Sigmoid colon (tissue), 7 donors: ENCODE data around the gene ACACA. TPM values are rescaled to one million over a fixed set of nuclear protein-coding genes. Genes with fewer than 3 reads are reported as not detected.

Experiments
- DNase-seq: peaks from one replicate; pipeline ENCODE4 v3.0.0-alpha.2; 2019
- H3K27ac ChIP-seq, 4 donors: fragments of 200-600 bp; sonication (generic); one replicate each; pipeline ENCODE4 v1.5.1; 2016 to 2019; ENCODE audit warnings: mild to moderate bottlenecking in 1 of 4
- H3K27me3 ChIP-seq, 3 donors: fragments of 200-600 bp; sonication (generic); one replicate each; pipeline ENCODE4 v1.5.1; 2019; ENCODE audit warnings: mild to moderate bottlenecking in 1 of 3
- H3K36me3 ChIP-seq, 4 donors: fragments of 200-600 bp; sonication (generic); one replicate each; pipeline ENCODE4 v1.5.1; 2016 to 2019
- H3K4me1 ChIP-seq, 4 donors: fragments of 200-600 bp; sonication (generic); one replicate each; pipeline ENCODE4 v1.5.1; 2017 to 2019
- H3K4me3 ChIP-seq, 4 donors: fragments of 200-600 bp; sonication (generic); one replicate each; pipeline ENCODE4 v1.5.1; 2017 to 2019; ENCODE audit warnings: mild to moderate bottlenecking in 2 of 4, moderate library complexity in 1 of 4
- H3K9me3 ChIP-seq, 4 donors: fragments of 200-600 bp in 3 of 4; sonication (generic) in 3 of 4; one replicate each; pipeline versions ENCODE4 v1.5.1 to v1.6.1; 2013 to 2019
- CTCF ChIP-seq, 4 experiments: fragments of 450-650 bp in 3 of 4; fragments of 200-600 bp in 1 of 4; IDR thresholded peaks; one replicate each; pipeline ENCODE4 v1.5.1; 2016 to 2019; ENCODE audit warnings: antibody characterized with exemption in 4 of 4, mild to moderate bottlenecking in 3 of 4, moderate library complexity in 2 of 4
- EP300 ChIP-seq, 4 donors: sonication (generic); formaldehyde crosslinking; IDR thresholded peaks; one replicate each; pipeline ENCODE4 v1.6.1; 2017; ENCODE audit warnings: antibody characterized with exemption in 4 of 4
- POLR2A ChIP-seq, 2 donors: fragments of 450-650 bp; IDR thresholded peaks; one replicate each; pipeline ENCODE4 v1.6.1; 2016; ENCODE audit warnings: antibody characterized with exemption in 2 of 2, mild to moderate bottlenecking in 2 of 2, moderate library complexity in 2 of 2
- POLR2AphosphoS5 ChIP-seq, 4 donors: sonication (generic); formaldehyde crosslinking; IDR thresholded peaks; one replicate each; pipeline ENCODE4 v1.6.1; 2017; ENCODE audit warnings: antibody characterized with exemption in 4 of 4
- WGBS, 2 donors: extraction: QIAGEN DNeasy Blood & Tissue Kit; methylation state at CpG; one replicate each; pipeline ENCODE4 v1.1.7; 2013; 5-methylcytosine and 5-hydroxymethylcytosine counted together
- intact Hi-C: fragments of 100-400 bp; cut with DNase I; formaldehyde crosslinking; loops from one replicate; pipeline ENCODE4 v1.15.1; 2023
- polyA plus RNA-seq, 3 donors: library from polyadenylated mRNA; stranded (reverse); fragments of 200-250 nt; gene quantifications; one replicate each; pipeline ENCODE4 v1.2.3, GENCODE V29; 2013
- total RNA-seq, 4 donors: library from RNA; depleted of rRNA; stranded (reverse); fragments of >200 nt; gene quantifications; one replicate each; pipeline ENCODE4 v1.1.0, GENCODE V29; 2016
- donor health status: healthy with polysubstance abuse.
- donor health status: Bipolar disorder and iron deficiency.
- donor health status: healthy.

ACACA gene
- total and polyA plus RNA-seq, 7 donors: 10.8 to 38.9 (median 27.6) TPM

DNA sequence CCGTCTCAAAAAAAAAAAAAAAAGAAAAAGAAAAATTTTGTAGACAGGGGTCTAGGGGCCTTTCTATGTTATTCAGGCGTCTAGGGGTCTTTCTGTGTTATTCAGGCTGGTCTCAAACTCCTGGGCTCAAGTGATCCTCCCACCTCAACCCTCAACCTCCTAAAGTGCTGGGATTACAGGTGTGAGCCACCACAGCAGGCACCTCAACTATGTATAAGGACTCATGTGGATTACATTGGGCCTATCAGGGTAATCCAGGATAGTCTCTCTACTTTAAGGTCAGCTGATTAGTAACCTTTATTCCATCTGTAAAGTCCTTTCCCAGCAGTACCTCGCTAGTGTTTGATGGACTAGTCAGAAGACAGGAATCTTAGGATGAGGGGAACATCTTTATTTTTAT, 22.4 kb upstream of the ACACA start:
- 94 to 97% methylated on average over 3 of the region's 3 CpGs for WGBS, 2 donors
- DNase-seq: no peak

GRCh38 chr17:37425268-37425667, 18.6 kb upstream of the ACACA start:
- H3K9me3 ChIP-seq: no peaks in the 10 kb centered on the region
- no peaks in the 10 kb centered on the region for H3K4me1 ChIP-seq
- H3K4me3 ChIP-seq: no peak overlapping the region
- no peak for TF ChIP-seq POLR2AphosphoS5 (IDR thresholded peaks at IDR 0.05)
- TF ChIP-seq CTCF (IDR thresholded peaks at IDR 0.05): no peak
- TF ChIP-seq POLR2A (IDR thresholded peaks at IDR 0.05): no peak
- TF ChIP-seq EP300 (IDR thresholded peaks at IDR 0.05): no peak
- no peaks in the 10 kb centered on the region for H3K27me3 ChIP-seq
- DNase-seq: no peak
- intact Hi-C loops: no loop called here
- H3K27ac ChIP-seq: no peak overlapping the region
- H3K36me3 ChIP-seq: peaks cover 0 to 86% (median 20%) of the 10 kb centered on the region in 4 donors
- WGBS, 2 donors: 96 to 97% methylated on average over 1 of the region's 1 CpG

More for the DNA sequence above, 22.4 kb upstream of the ACACA start:
- intact Hi-C loops: no loop called here
- Histone ChIP-seq H3K27ac (no peak overlapping the region), H3K9me3 (no peaks in the 10 kb centered on the region), H3K27me3 (no peaks in the 10 kb centered on the region), H3K4me3 (no peak overlapping the region), H3K36me3 (peaks cover 0 to 76% (median 16%) of the 10 kb centered on the region in 4 donors), H3K4me1 (no peaks in the 10 kb centered on the region)
- TF ChIP-seq CTCF (IDR thresholded peaks at IDR 0.05) (no peak), POLR2A (IDR thresholded peaks at IDR 0.05) (no peak), POLR2AphosphoS5 (IDR thresholded peaks at IDR 0.05) (no peak), EP300 (IDR thresholded peaks at IDR 0.05) (no peak)

GRCh38 chr17:37422971-37423625, 16.5 kb upstream of the ACACA start:
- H3K4me3 ChIP-seq: no peak overlapping the region
- H3K4me1 ChIP-seq: no peaks in the 10 kb centered on the region
- no peaks in the 10 kb centered on the region for H3K27me3 ChIP-seq
- TF ChIP-seq POLR2AphosphoS5 (IDR thresholded peaks at IDR 0.05) (no peak), EP300 (IDR thresholded peaks at IDR 0.05) (no peak), POLR2A (IDR thresholded peaks at IDR 0.05) (no peak), CTCF (IDR thresholded peaks at IDR 0.05) (no peak)
- H3K36me3 ChIP-seq: peaks cover 0 to 77% (median 25%) of the 10 kb centered on the region in 4 donors
- 63 to 74% methylated on average over 4 of the region's 4 CpGs for WGBS, 2 donors
- intact Hi-C loops: no loop called here
- no peak overlapping the region for H3K27ac ChIP-seq
- no peaks in the 10 kb centered on the region for H3K9me3 ChIP-seq
- no peak for DNase-seq

- Histone ChIP-seq H3K36me3 (peaks cover 4 to 69% (median 20%) of the 10 kb centered on the region in 4 donors), H3K4me3 (no peak overlapping the region), H3K4me1 (no peaks in the 10 kb centered on the region), H3K27me3 (no peaks in the 10 kb centered on the region), H3K27ac (no peak overlapping the region), H3K9me3 (no peaks in the 10 kb centered on the region)
- TF ChIP-seq EP300 (IDR thresholded peaks at IDR 0.05) (no peak), CTCF (IDR thresholded peaks at IDR 0.05) (no peak), POLR2A (IDR thresholded peaks at IDR 0.05) (no peak), POLR2AphosphoS5 (IDR thresholded peaks at IDR 0.05) (no peak)
- 81 to 87% methylated on average over 2 of the region's 2 CpGs for whole genome bisulfite sequencing, 2 donors
- no peak for DNase-seq
- intact Hi-C loops: no loop called here
Observed at GRCh38 chr17:37417852-37418251, 11.2 kb upstream of the ACACA start.
